CD4-positive, CD25-positive, alpha-beta regulatory T cell (primary cell): Measurements from ENCODE around the gene PDGFC. TPM values are rescaled to one million over a fixed set of nuclear protein-coding genes. Genes with fewer than 3 reads are reported as not detected.

ENCODE experiments used
- ATAC-seq, 2 donors: fragments of 150-1000 bp; cut with Tn5 transposase; one replicate each; pipeline ENCODE4 v1.10.0; 2021; ENCODE audit warnings: low read depth in 2 of 2, moderate number of reproducible peaks in 2 of 2, moderate library complexity in 1 of 2
- DNase-seq, 3 donors: peaks; one replicate each; pipeline versions ENCODE4 v3.0.0 to v3.0.0-alpha.2; 2012 to 2022; ENCODE audit warnings: mixed read lengths in 1 of 3
- H3K27ac ChIP-seq: one replicate; pipeline ENCODE4 v1.7.0; 2013; ENCODE audit warnings: mild to moderate bottlenecking, low read length; ENCODE audit not compliant: insufficient read depth, poor library complexity, severe bottlenecking
- H3K27me3 ChIP-seq: one replicate; pipeline ENCODE4 v1.7.0; 2013; ENCODE audit warnings: low read length; ENCODE audit not compliant: control insufficient read depth, insufficient read depth
- H3K36me3 ChIP-seq: one replicate; pipeline ENCODE4 v1.7.0; 2013; ENCODE audit warnings: mild to moderate bottlenecking, low read length, moderate library complexity; ENCODE audit not compliant: control insufficient read depth, insufficient read depth
- H3K4me1 ChIP-seq: 2 replicates; pipeline ENCODE4 v1.7.0; 2013; ENCODE audit warnings: mild to moderate bottlenecking, low read length; ENCODE audit not compliant: insufficient read depth, control insufficient read depth, poor library complexity, severe bottlenecking
- H3K4me3 ChIP-seq: one replicate; pipeline ENCODE4 v1.7.0; 2013; ENCODE audit warnings: low read depth, mild to moderate bottlenecking, low read length, moderate library complexity
- H3K9me3 ChIP-seq, 2 experiments: 1 replicate in 1 of 2; 2 replicates in 1 of 2; pipeline ENCODE4 v1.7.0; 2013; ENCODE audit warnings: low read length in 2 of 2, mild to moderate bottlenecking in 1 of 2, moderate library complexity in 1 of 2; ENCODE audit not compliant: control insufficient read depth in 2 of 2
- H3K27ac Mint-ChIP-seq, 3 donors: one replicate each; pipeline ENCODE4 v1.8.0; 2020 to 2022; ENCODE audit warnings: mild to moderate bottlenecking in 3 of 3, mixed read lengths in 3 of 3, moderate library complexity in 2 of 3
- H3K27me3 Mint-ChIP-seq: one replicate; pipeline ENCODE4 v1.8.0; 2022; ENCODE audit warnings: mild to moderate bottlenecking, mixed read lengths
- H3K36me3 Mint-ChIP-seq: one replicate; pipeline ENCODE4 v1.8.0; 2020; ENCODE audit warnings: mixed read lengths
- H3K4me1 Mint-ChIP-seq, 4 donors: one replicate each; pipeline ENCODE4 v1.8.0; 2020 to 2022; ENCODE audit warnings: mixed read lengths in 4 of 4, mild to moderate bottlenecking in 1 of 4
- H3K4me3 Mint-ChIP-seq, 4 donors: one replicate each; pipeline ENCODE4 v1.8.0; 2020 to 2022; ENCODE audit warnings: mild to moderate bottlenecking in 4 of 4, mixed read lengths in 4 of 4, moderate library complexity in 3 of 4
- H3K9me3 Mint-ChIP-seq, 7 donors: one replicate each; pipeline ENCODE4 v1.8.0; 2020 to 2022; ENCODE audit warnings: mixed read lengths in 7 of 7, mild to moderate bottlenecking in 3 of 7, moderate library complexity in 2 of 7
- polyA plus RNA-seq, 4 donors: library from polyadenylated mRNA; unstranded; fragments of 300-500 nt; fragmentation: Illumina TruSeq; gene quantifications; one replicate each; pipeline ENCODE4 v1.2.3, GENCODE V29; 2021
- total RNA-seq: library from RNA; stranded (reverse); gene quantifications from one replicate; pipeline ENCODE4 v1.2.3, GENCODE V29; 2022

Gene PDGFC
- total and polyA plus RNA-seq, 5 donors from 2014 or later, result 0.62 TPM; not detected in 4

DNA sequence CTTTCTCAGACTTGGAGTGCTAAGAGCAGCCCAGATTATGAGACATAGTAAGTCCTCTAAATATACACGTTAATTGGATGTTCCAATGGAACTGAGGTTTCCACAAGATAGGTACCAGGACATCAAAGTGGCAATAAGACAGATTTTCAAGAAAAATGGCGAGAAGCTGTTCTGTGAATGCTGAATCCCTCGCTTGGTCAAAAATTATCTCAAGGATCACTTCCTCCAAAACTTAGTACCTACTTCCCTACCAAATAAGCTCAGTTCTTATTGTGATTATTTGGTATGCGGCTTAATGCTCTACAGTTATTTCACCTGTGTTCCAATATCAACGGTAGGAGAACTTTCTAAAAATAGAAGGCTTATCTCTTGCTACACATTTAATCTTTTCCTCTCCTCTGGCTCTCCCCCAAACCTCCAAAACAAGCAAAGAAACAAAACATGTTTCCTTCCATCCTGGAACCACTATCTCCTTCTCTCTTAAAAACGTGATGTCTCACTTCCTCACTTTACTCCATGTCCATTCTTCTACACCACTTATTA is 14.7 kb downstream of the PDGFC start:
- Histone ChIP-seq H3K9me3 (no peaks in the 10 kb centered on the region), H3K27me3 (no peaks in the 10 kb centered on the region), H3K4me3 (no peak overlapping the region), H3K27ac (no peak overlapping the region), H3K36me3 (no peaks in the 10 kb centered on the region), H3K4me1 (no peaks in the 10 kb centered on the region)
- Mint-ChIP-seq H3K4me3 (no peak overlapping the region), H3K27ac (no peak overlapping the region), H3K27me3 (no peaks in the 10 kb centered on the region), H3K4me1 (no peaks in the 10 kb centered on the region), H3K9me3 (peaks cover 0 to 9% (median 3%) of the 10 kb centered on the region in 7 donors), H3K36me3 (no peaks in the 10 kb centered on the region)
- DNase-seq, result no peak
- ATAC-seq, result no peak

DNA sequence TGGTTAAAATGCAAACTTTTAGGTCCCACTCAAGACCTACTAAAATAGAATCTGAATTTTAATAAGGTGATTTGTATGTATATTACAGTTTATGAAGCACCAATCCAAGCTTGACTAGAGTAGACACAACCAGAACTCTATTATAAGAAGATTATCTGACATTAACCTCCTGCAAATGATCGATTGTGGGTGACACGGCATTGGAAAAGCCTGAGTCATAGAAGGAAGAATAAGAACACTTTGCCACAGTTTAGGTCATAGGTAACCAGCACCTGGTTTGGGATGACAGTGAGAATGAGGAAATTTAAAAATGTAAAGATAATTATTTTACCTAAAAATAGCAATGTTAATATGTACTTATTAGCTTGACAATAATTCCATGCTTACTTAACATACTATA is 15.2 kb downstream of the PDGFC start:
- Mint-ChIP-seq H3K4me1 (no peaks in the 10 kb centered on the region), H3K36me3 (no peaks in the 10 kb centered on the region), H3K9me3 (peaks cover 0 to 9% (median 3%) of the 10 kb centered on the region in 7 donors), H3K4me3 (no peak overlapping the region), H3K27ac (no peak overlapping the region), H3K27me3 (no peaks in the 10 kb centered on the region)
- Histone ChIP-seq H3K27ac (no peak overlapping the region), H3K36me3 (no peaks in the 10 kb centered on the region), H3K4me3 (no peak overlapping the region), H3K9me3 (no peaks in the 10 kb centered on the region), H3K27me3 (no peaks in the 10 kb centered on the region), H3K4me1 (no peaks in the 10 kb centered on the region)
- ATAC-seq (no peak), DNase-seq (no peak)

DNA sequence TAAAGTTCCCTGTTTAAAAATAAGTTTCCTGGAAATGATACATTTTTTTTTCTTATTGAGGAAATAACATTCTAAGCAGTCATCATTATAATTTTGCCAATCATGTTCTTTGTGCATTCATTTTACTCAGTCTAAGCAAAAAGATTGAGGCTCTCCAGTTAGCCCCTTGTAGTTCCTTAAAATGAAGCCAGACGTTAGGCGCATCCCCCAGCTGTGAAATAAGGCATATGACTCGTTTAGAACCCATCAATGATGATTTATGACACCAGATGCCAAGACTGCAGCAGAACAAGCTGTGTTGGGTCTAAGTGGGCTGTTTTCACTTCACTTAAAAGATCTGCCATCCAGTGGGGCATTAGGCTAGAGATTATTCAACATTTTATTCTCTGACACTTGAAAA is 17.0 kb downstream of the PDGFC start:
- H3K36me3 Mint-ChIP-seq, result no peaks in the 10 kb centered on the region
- Histone ChIP-seq H3K36me3 (no peaks in the 10 kb centered on the region), H3K9me3 (no peaks in the 10 kb centered on the region), H3K27ac (no peak overlapping the region), H3K4me3 (no peak overlapping the region), H3K27me3 (no peaks in the 10 kb centered on the region), H3K4me1 (no peaks in the 10 kb centered on the region)
- H3K4me3 Mint-ChIP-seq, result no peak overlapping the region
- ATAC-seq (no peak), DNase-seq (no peak)
- no peaks in the 10 kb centered on the region for H3K27me3 Mint-ChIP-seq
- peaks cover 0 to 9% (median 3%) of the 10 kb centered on the region in 7 donors for H3K9me3 Mint-ChIP-seq
- no peaks in the 10 kb centered on the region for H3K4me1 Mint-ChIP-seq
- no peak overlapping the region for H3K27ac Mint-ChIP-seq

- no peaks in the 10 kb centered on the region for H3K4me1 Mint-ChIP-seq
- no peak overlapping the region for H3K27ac ChIP-seq
- H3K27ac Mint-ChIP-seq, result no peak overlapping the region
Measured at GRCh38 chr4:156953951-156954350, 17.6 kb downstream of the PDGFC start.

DNA sequence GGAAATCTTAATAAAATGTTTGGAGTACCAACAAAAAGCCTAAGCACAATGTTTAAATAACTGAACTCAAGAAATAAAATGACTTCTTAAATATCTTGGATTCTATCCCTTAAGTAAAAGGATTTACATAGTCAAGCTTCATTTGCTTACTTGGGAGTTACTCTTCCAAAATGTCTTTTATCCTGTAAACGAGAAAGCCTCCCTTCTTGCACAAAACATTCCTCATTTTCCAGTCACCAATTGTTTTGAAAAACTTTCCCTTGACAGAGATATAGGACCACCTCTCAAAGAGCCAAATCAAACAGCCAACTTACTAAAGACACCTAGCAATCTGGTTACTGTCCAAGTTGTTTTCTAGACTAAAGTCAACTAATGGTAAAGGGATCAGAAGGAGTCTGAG is 18.6 kb downstream of the PDGFC start:
- H3K4me1 Mint-ChIP-seq, result no peaks in the 10 kb centered on the region
- Histone ChIP-seq H3K4me1 (no peaks in the 10 kb centered on the region), H3K36me3 (no peaks in the 10 kb centered on the region), H3K9me3 (no peaks in the 10 kb centered on the region), H3K27ac (no peak overlapping the region), H3K4me3 (no peak overlapping the region), H3K27me3 (no peaks in the 10 kb centered on the region)
- no peak overlapping the region for H3K4me3 Mint-ChIP-seq
- peaks cover 0 to 10% (median 3%) of the 10 kb centered on the region in 7 donors for H3K9me3 Mint-ChIP-seq
- no peaks in the 10 kb centered on the region for H3K36me3 Mint-ChIP-seq
- ATAC-seq, result no peak
- no peak overlapping the region for H3K27ac Mint-ChIP-seq
- DNase-seq, result no peak
- no peaks in the 10 kb centered on the region for H3K27me3 Mint-ChIP-seq

More at GRCh38 chr4:156953951-156954350, 17.6 kb downstream of the PDGFC start:
- H3K36me3 ChIP-seq, result no peaks in the 10 kb centered on the region
- Mint-ChIP-seq H3K9me3 (peaks cover 0 to 10% (median 3%) of the 10 kb centered on the region in 7 donors), H3K36me3 (no peaks in the 10 kb centered on the region), H3K4me3 (no peak overlapping the region), H3K27me3 (no peaks in the 10 kb centered on the region)
- ATAC-seq, result no peak
- no peak overlapping the region for H3K4me3 ChIP-seq
- H3K27me3 ChIP-seq, result no peaks in the 10 kb centered on the region
- DNase-seq, result no peak
- no peaks in the 10 kb centered on the region for H3K4me1 ChIP-seq
- no peaks in the 10 kb centered on the region for H3K9me3 ChIP-seq

GRCh38 chr4:156952078-156952759 is 19.4 kb downstream of the PDGFC start:
- Histone ChIP-seq H3K36me3 (no peaks in the 10 kb centered on the region), H3K4me3 (no peak overlapping the region)
- H3K36me3 Mint-ChIP-seq, result no peaks in the 10 kb centered on the region

GRCh38 chr4:156950948-156951347 is 20.7 kb downstream of the PDGFC start:
- Mint-ChIP-seq H3K4me3 (no peak overlapping the region), H3K9me3 (peaks cover 0 to 7% (median 3%) of the 10 kb centered on the region in 7 donors), H3K27ac (no peak overlapping the region), H3K27me3 (no peaks in the 10 kb centered on the region), H3K36me3 (no peaks in the 10 kb centered on the region), H3K4me1 (no peaks in the 10 kb centered on the region)
- no peak for ATAC-seq
- H3K4me1 ChIP-seq, result no peaks in the 10 kb centered on the region
- H3K4me3 ChIP-seq, result no peak overlapping the region
- no peak for DNase-seq
- H3K36me3 ChIP-seq, result no peaks in the 10 kb centered on the region
- no peaks in the 10 kb centered on the region for H3K27me3 ChIP-seq
- H3K27ac ChIP-seq, result no peak overlapping the region
- no peaks in the 10 kb centered on the region for H3K9me3 ChIP-seq

More at GRCh38 chr4:156952078-156952759, 19.4 kb downstream of the PDGFC start:
- no peaks in the 10 kb centered on the region for H3K4me1 ChIP-seq
- H3K27me3 ChIP-seq, result no peaks in the 10 kb centered on the region
- peaks cover 0 to 9% (median 3%) of the 10 kb centered on the region in 7 donors for H3K9me3 Mint-ChIP-seq
- H3K27me3 Mint-ChIP-seq, result no peaks in the 10 kb centered on the region
- H3K9me3 ChIP-seq, result no peaks in the 10 kb centered on the region
- H3K4me1 Mint-ChIP-seq, result no peaks in the 10 kb centered on the region
- no peak overlapping the region for H3K27ac ChIP-seq
- no peak for DNase-seq
- no peak for ATAC-seq
- no peak overlapping the region for H3K27ac Mint-ChIP-seq
- H3K4me3 Mint-ChIP-seq, result no peak overlapping the region

- no peaks in the 10 kb centered on the region for H3K36me3 Mint-ChIP-seq
- H3K9me3 Mint-ChIP-seq, result peaks cover 0 to 6% (median 3%) of the 10 kb centered on the region in 7 donors
- no peaks in the 10 kb centered on the region for H3K27me3 ChIP-seq
- no peaks in the 10 kb centered on the region for H3K4me1 Mint-ChIP-seq
- H3K27me3 Mint-ChIP-seq, result no peaks in the 10 kb centered on the region
- H3K4me3 ChIP-seq, result no peak overlapping the region
- H3K4me1 ChIP-seq, result no peaks in the 10 kb centered on the region
- no peak overlapping the region for H3K27ac Mint-ChIP-seq
- no peak overlapping the region for H3K4me3 Mint-ChIP-seq
- ATAC-seq (no peak), DNase-seq (no peak)
- H3K9me3 ChIP-seq, result no peaks in the 10 kb centered on the region
- H3K27ac ChIP-seq, result no peak overlapping the region
- no peaks in the 10 kb centered on the region for H3K36me3 ChIP-seq
Measured at GRCh38 chr4:156950090-156950489, 21.5 kb downstream of the PDGFC start.
